VCaP (cell line): ENCODE data around the gene HTATIP2.
A peak's percentile ranks its signal among the peaks of the same experiment; 100 is the strongest.
"Not testable (repeated sequence)": the region's sequence is repeated elsewhere in the genome, so short reads cannot be mapped to it uniquely, and the experiment has no call there.

ENCODE experiments used
- H3K27ac ChIP-seq: fragments of 450-650 bp; 2 replicates; pipeline ENCODE4 v1.5.1; 2017
- CTCF ChIP-seq: fragments of 450-650 bp; conservative IDR thresholded peaks from 2 replicates; pipeline ENCODE4 v1.5.1; 2017; ENCODE audit warnings: mild to moderate bottlenecking, moderate library complexity

HTATIP2 gene

DNA sequence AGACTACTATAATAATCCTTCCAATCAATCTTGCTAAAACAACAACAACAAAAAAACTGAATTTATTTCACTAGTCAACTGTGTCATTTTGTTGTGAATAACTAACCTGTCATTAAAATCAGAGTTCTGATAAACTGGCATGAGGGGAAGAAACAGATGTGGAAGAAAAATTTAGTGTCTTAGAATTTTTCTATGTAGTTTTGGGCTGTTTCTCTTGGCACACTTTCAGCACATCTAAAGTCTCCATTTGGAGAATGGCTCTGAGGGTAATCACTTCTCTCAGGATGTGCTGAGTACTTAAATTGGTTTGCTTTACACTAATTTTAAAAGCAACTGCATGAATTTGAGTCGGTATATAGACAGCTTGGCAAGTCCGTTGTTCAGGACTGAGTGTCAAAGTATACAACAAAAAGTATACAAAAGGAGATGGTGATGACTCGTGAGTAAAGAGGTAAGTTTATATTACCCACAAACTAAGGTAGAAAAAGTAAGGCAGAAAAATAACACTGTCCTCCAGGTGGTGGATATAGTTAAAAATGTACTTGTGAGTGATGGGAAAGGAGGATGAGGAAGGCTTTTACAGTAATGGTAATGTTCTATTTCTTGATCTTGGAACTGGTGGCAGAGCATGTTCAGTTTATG lies 10.2 kb downstream of the HTATIP2 start:
- no peak overlapping the region for H3K27ac ChIP-seq
- no peak for TF ChIP-seq CTCF

DNA sequence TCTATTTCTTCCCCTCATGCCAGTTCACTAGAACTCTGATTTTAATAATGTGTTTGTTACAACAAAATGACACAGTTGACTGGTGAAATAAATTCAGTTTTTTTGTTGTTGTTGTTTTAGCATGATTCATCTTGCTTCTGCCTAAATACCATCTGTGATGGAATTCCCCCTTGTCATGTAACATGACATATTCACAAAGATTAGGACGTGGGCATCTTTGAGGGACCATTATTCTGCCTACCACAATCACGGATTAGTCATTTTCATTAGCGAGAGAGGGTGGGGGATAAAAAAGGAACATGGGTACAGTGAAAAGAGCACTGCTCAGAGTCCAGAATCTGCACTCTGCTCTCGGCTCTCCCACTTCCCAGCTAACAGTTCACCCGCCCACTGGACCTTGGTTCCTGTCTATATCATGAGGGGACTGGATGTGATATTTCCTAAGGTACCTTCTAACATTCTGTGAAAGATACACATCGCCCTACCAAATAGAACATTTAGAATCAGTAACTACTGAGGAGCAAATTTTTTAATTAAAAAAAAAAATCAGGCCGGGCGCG lies 11.3 kb downstream of the HTATIP2 start:
- no peak for TF ChIP-seq CTCF
- H3K27ac ChIP-seq: no peak overlapping the region

DNA sequence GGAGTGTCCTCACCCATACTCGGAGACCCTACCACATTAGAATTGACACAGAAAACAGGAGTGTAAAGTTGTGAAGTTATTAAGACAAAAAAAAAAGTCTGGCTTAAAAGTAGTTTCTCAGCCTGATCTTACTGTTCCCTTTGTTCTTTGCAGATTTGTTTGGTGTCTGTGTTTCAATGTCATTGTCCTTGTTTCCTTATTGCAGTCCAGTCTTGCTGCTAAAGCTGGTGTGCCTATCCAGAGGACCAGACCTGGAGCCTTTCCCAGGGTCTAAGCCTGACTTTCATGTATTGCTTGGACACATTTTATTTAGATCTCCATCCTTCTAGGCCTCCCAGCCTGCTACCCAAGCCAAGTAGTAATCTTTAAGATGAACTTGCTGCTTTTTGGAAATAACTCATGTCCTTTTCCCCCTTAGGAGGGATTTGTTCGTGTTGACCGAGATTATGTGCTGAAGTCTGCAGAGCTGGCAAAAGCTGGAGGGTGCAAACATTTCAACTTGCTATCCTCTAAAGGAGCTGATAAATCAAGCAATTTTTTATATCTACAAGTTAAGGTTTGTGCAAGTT lies 12.7 kb downstream of the HTATIP2 start:
- H3K27ac ChIP-seq: no peak overlapping the region
- TF ChIP-seq CTCF: no peak

GRCh38 chr11:20385996-20386395 lies 22.5 kb downstream of the HTATIP2 start:
- H3K27ac ChIP-seq: not testable (repeated sequence)

DNA sequence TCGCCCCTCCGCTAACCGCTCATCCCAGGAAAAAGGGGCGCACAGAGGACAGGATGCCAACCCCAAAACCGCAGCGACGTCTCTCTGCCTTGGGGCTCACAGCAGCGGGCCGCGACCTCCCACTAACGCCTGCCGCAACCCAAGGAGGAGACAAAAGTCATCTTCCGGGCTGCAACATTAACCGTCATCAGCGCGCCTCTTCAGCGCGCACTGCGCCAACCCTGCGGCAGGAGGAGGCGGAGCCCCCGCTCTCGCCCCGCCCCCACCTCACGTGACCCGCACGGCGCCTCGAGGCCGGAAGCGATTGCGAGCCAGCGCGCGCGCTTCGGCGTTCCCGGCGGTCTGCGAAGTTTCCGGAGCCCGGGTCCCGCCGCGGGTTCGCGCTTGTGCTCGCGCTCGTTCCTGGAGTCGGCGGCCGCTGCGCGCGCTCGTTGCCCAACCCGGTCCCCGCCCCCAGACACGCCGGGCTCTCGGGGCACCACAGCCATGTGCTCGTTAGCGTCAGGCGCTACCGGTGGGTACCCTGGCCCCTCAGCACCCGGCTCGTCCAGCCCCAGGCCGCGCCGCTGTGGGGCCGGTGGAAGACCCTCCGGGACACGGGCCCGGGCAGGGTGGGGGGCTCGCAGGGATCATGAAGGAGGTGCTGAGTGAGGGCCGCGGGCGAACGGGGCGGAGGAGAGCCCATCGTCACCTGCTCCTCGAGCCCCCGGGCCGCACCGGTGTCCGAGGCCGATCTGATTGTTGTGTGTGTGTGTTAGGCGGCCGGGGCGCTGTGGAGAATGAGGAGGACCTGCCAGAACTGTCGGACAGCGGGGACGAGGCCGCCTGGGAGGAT lies 24.0 kb downstream of the HTATIP2 start, which contains the start of gene PRMT3:
PRMT3 (plus strand) TSS at position 456 of the 835 bp plus-strand sequence; CDS start at position 487, 31 bp downstream.
- TF ChIP-seq CTCF: peak; percentile 60

DNA sequence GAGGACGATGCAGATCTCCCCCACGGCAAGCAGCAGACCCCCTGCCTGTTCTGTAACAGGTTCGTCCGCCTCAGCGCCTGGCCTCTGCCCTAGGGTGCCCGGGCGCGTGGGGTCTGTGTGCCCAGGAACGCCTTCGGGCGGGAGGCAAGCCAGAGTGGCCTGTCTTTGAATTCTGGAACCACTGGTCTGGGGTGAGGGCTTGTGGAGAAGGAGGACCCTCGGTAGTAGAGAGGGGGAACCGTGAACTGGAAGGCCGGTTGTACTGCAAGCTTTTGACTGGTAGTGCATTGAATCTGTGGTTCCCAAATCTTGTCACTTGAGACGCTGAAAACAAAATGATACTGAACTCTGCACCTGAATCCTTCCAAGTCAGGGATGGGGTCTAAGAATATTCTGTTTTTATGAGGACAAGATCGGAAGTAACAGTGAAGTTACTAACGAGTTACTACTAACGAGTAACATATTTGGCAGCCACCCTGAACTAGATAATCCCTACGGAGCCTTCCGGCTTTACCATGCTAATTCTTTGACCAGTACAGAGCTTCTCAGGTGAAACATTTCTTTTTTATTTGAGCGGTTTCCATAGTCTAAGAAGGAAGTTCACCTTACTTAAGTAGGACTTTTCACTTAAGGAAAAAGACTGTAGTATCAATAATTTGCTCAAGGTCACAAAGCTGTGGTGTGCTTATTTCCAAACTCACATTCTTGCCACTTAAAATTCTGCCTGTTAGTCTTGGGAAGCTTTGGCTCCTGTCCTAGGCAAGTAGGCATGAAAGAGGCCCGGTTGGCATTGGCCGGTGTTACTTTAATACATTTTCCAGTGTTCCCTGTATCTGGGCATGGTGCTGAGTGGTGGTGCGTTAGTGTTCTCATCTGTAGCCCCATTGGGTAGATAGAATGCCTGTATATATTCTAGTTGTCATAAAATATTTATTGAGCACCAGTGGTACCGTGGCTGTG lies 24.9 kb downstream of the HTATIP2 start:
- no peak for TF ChIP-seq CTCF
- peak overlapping the region; percentile 92 for H3K27ac ChIP-seq

More for the DNA sequence above, 24.0 kb downstream of the HTATIP2 start, which contains the start of gene PRMT3:
- H3K27ac ChIP-seq: peak within 1 kb of the TSS; percentile 92

- H3K27ac ChIP-seq: no peak overlapping the region
- TF ChIP-seq CTCF: peak; percentile 80
Measured at GRCh38 chr11:20397281-20397680, 33.8 kb downstream of the HTATIP2 start.
